ENCODE results near the gene USP48. TPM values are rescaled to one million over a fixed set of nuclear protein-coding genes. Genes with fewer than 3 reads are reported as not detected.

USP48 gene
- total and polyA plus RNA-seq, 2 of the 8 experiments (the other 6 are each of a cell fraction or from before 2014, with no cell fraction given), result 12.8 to 83.5 TPM

DNA sequence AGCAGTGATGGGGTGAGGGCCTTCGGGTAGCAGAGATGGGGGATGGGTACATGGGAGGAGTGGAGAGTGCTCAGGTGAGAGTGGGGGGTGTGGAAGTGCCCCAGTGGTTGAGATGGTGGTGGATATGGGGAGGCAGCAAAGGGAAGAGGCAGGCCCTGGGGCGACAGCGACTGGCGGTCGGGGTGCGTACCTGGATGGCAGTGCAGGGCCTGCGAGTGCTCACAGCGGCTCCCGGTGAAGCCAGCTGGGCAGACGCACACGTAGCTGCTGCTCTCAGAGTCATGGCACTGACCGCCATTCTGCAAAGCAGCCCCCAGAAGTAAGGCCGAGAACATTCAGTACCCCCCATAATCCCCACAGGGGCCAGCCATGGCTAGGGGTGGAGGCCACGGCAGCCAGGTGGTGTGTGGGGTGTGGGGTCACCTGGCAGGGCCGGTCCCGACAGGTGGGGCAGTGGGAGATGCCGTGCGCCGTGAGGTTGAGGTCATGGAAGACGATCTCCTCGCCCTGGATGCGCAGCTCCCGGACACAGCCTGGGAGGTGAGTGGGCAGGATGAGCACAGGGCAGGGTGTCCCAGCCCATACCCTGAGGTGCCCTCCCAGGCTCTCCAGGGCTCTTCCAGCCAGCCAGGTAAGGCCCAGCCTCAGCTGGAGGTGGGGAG, 48.0 kb upstream of the USP48 start:
- no peaks in the 10 kb centered on the region for H3K4me1 ChIP-seq (replicated peaks in 1 of 4; ENCODE audit: control insufficient read depth in 3 of 4, insufficient read depth in 4 of 4, low read length in 3 of 4)
- H3K23me2 ChIP-seq (ENCODE audit: low read depth, low read length), result no peaks in the 10 kb centered on the region
- H3K14ac ChIP-seq (ENCODE audit: insufficient read length), result no peak overlapping the region
- no peaks in the 10 kb centered on the region for H3K79me1 ChIP-seq (ENCODE audit: low read depth, low read length)
- no peak overlapping the region for H2AFZ ChIP-seq (ENCODE audit: low read length)
- H4K8ac ChIP-seq (ENCODE audit: extremely low read depth, insufficient read depth, low read length), result peak overlapping the region; percentile 5; the same call in 1 of the 2 replicates
- TF ChIP-seq SP2 (IDR thresholded peaks at IDR 0.05; ENCODE audit: low read length) (no peak), BRCA1 (IDR thresholded peaks at IDR 0.05; ENCODE audit: low read depth, low read length) (no peak), SRF (IDR thresholded peaks at IDR 0.05; ENCODE audit: low read depth, low read length) (no peak), HDAC6 (IDR thresholded peaks at IDR 0.05; ENCODE audit: low read depth, low read length) (no peak), TCF12 (IDR thresholded peaks at IDR 0.05; ENCODE audit: low read depth, low read length) (no peak), KDM1A (IDR thresholded peaks at IDR 0.05; ENCODE audit: borderline replicate concordance, low read length) (no peak), CHD1 (IDR thresholded peaks at IDR 0.05; ENCODE audit: low read depth, low read length) (no peak)
- TF ChIP-seq, protein P1, sequence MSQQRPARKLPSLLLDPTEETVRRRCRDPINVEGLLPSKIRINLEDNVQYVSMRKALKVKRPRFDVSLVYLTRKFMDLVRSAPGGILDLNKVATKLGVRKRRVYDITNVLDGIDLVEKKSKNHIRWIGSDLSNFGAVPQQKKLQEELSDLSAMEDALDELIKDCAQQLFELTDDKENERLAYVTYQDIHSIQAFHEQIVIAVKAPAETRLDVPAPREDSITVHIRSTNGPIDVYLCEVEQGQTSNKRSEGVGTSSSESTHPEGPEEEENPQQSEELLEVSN (IDR thresholded peaks at IDR 0.05), result no peak
- H3K18ac ChIP-seq (ENCODE audit: extremely low read depth, low read length), result no peak overlapping the region
- no peak overlapping the region for H3K27ac ChIP-seq (ENCODE audit: low read depth, low read length)
- no peak overlapping the region for H2BK120ac ChIP-seq (replicated peaks; ENCODE audit: low read depth, low read length)
- FAIRE-seq, result no peak
- H3K27me3 ChIP-seq (replicated peaks in 1 of 4; ENCODE audit: control insufficient read depth in 3 of 4, extremely low read depth in 1 of 4, insufficient read depth in 3 of 4, low read length in 3 of 4), result no peaks in the 10 kb centered on the region
- H3K4me3 ChIP-seq (ENCODE audit: extremely low read depth in 1 of 4, insufficient read depth in 2 of 4, low read depth in 3 of 4, low read length in 4 of 4), result no peak overlapping the region
- H3K56ac ChIP-seq (replicated peaks; ENCODE audit: insufficient read length, low read depth, low read length), result no peak overlapping the region
- no peak overlapping the region for H4K91ac ChIP-seq (replicated peaks; ENCODE audit: insufficient read length, low read length)
- H2BK20ac ChIP-seq (ENCODE audit: low read length), result no peak overlapping the region
- peaks cover 24 to 82% (median 64%) of the 10 kb centered on the region in 4 experiments for H3K36me3 ChIP-seq (ENCODE audit: control insufficient read depth in 2 of 4, insufficient read depth in 4 of 4, low read length in 3 of 4)
- ChIA-PET POLR2A (ENCODE audit: partially characterized antibody) (no interaction called here), CTCF (ENCODE audit: partially characterized antibody) (interaction anchor here (0.6 kb wide), 1 partner anchor 125 kb away, joined by 3 read pairs; no protein-coding TSS in a partner anchor)
- no peak for DNase-seq (ENCODE audit: low read depth in 1 of 2, low spot score in 2 of 2)
- no peaks in the 10 kb centered on the region for H3K79me2 ChIP-seq (ENCODE audit: control insufficient read depth in 1 of 2, insufficient read depth in 2 of 2, low read length in 2 of 2)
- WGBS, 2 experiments (ENCODE audit: extremely low coverage in 1 of 2, insufficient coverage in 1 of 2, insufficient read length in 1 of 2, insufficient replicate concordance in 2 of 2, low coverage in 1 of 2, low lambda C conversion rate in 2 of 2, missing lambda C conversion rate in 1 of 2), result 86% methylated on average over 20 of the region's 23 CpGs; no CpG with 5 or more reads in 1 of the 2 experiments
- H3K9ac ChIP-seq (replicated peaks in 1 of 4; ENCODE audit: extremely low read depth in 1 of 4, low read depth in 3 of 4, low read length in 3 of 4), result no peak overlapping the region
- no peak overlapping the region for H3K4ac ChIP-seq (replicated peaks; ENCODE audit: insufficient read length, low read depth, low read length)
- 0 out of 2 replicates have a peak overlapping the region, but pooled peaks have one; percentile 16 for H2BK5ac ChIP-seq (ENCODE audit: low read depth, low read length)
- H3K9me3 ChIP-seq (ENCODE audit: insufficient read depth in 2 of 2, low read depth in 1 of 2, low read length in 1 of 2), result peaks cover 7 to 8% of the 10 kb centered on the region in 2 experiments; a peak in 3 of 4 replicates
- no peak overlapping the region for H2AK5ac ChIP-seq (ENCODE audit: low read depth, low read length)
- no peak overlapping the region for H3K23ac ChIP-seq (ENCODE audit: insufficient read length)
- H2BK12ac ChIP-seq (ENCODE audit: low read depth, low read length), result no peak overlapping the region
- H4K20me1 ChIP-seq (replicated peaks in 1 of 2; ENCODE audit: control insufficient read depth in 1 of 2, insufficient read depth in 2 of 2, low read length in 2 of 2), result peaks cover 0 to 5% of the 10 kb centered on the region in 2 experiments
- no peak overlapping the region for H2BK15ac ChIP-seq (ENCODE audit: low read length)
- no peak overlapping the region for H4K5ac ChIP-seq (ENCODE audit: insufficient read length, low read depth, low read length)
- H3K4me2 ChIP-seq (ENCODE audit: insufficient read depth in 1 of 2, low read depth in 2 of 2, low read length in 2 of 2), result no peak overlapping the region
